ENCODE data around the gene ATXN1. TPM values are rescaled to one million over a fixed set of nuclear protein-coding genes. Genes with fewer than 3 reads are reported as not detected.

ATXN1 gene
- total and polyA plus RNA-seq, 2 donors from 2014 or later, result 4.2 to 58.2 TPM

GRCh38 chr6:16256781-16257180 lies 504.5 kb downstream of the ATXN1 start:
- no peak overlapping the region for H3K4me3 ChIP-seq (ENCODE audit: low read length in 3 of 3)
- no peak for DNase-seq
- no peak overlapping the region for H3K27ac ChIP-seq (ENCODE audit: low read depth in 2 of 2, low read length in 2 of 2)

GRCh38 chr6:16254535-16254934 lies 506.7 kb downstream of the ATXN1 start:
- no peaks in the 10 kb centered on the region for H3K9me3 ChIP-seq (ENCODE audit: control insufficient read depth in 2 of 3, insufficient read depth in 1 of 3, low read length in 3 of 3)
- H3K4me3 ChIP-seq (ENCODE audit: low read length in 3 of 3), result no peak overlapping the region
- no peaks in the 10 kb centered on the region for H3K36me3 ChIP-seq (ENCODE audit: control insufficient read depth in 2 of 3, insufficient read depth in 3 of 3, low read length in 3 of 3)
- intact Hi-C loops (cut with DNase I), result no loop called here
- no peaks in the 10 kb centered on the region for H3K27me3 ChIP-seq (ENCODE audit: control insufficient read depth, insufficient read depth, low read length)
- H3K9ac ChIP-seq (ENCODE audit: low read length in 3 of 3), result no peak overlapping the region
- peaks cover 0 to 3% (median 0%) of the 10 kb centered on the region in 3 donors for H3K4me1 ChIP-seq (ENCODE audit: control insufficient read depth in 2 of 3, insufficient read depth in 2 of 3, low read depth in 1 of 3, low read length in 3 of 3)
- DNase-seq (no peak), FAIRE-seq (no peak)
- no peak overlapping the region for H3K27ac ChIP-seq (ENCODE audit: low read depth in 2 of 2, low read length in 2 of 2)
- TF ChIP-seq CTCF (IDR thresholded peaks at IDR 0.05; ENCODE audit: borderline replicate concordance, extremely low read depth, insufficient read depth), result no peak

More at GRCh38 chr6:16256781-16257180, 504.5 kb downstream of the ATXN1 start:
- H3K9me3 ChIP-seq (ENCODE audit: control insufficient read depth in 2 of 3, insufficient read depth in 1 of 3, low read length in 3 of 3), result no peaks in the 10 kb centered on the region
- peaks cover 0 to 3% (median 0%) of the 10 kb centered on the region in 3 donors for H3K4me1 ChIP-seq (ENCODE audit: control insufficient read depth in 2 of 3, insufficient read depth in 2 of 3, low read depth in 1 of 3, low read length in 3 of 3)
- no peak for FAIRE-seq
- no peaks in the 10 kb centered on the region for H3K36me3 ChIP-seq (ENCODE audit: control insufficient read depth in 2 of 3, insufficient read depth in 3 of 3, low read length in 3 of 3)
- no peak overlapping the region for H3K9ac ChIP-seq (ENCODE audit: low read length in 3 of 3)
- H3K27me3 ChIP-seq (ENCODE audit: control insufficient read depth, insufficient read depth, low read length), result no peaks in the 10 kb centered on the region
- intact Hi-C loops (cut with DNase I), result no loop called here
- no peak for TF ChIP-seq CTCF (IDR thresholded peaks at IDR 0.05; ENCODE audit: borderline replicate concordance, extremely low read depth, insufficient read depth)

- no peak for DNase-seq
- no peak for TF ChIP-seq CTCF (IDR thresholded peaks at IDR 0.05; ENCODE audit: borderline replicate concordance, extremely low read depth, insufficient read depth)
- H3K9me3 ChIP-seq (ENCODE audit: control insufficient read depth in 2 of 3, insufficient read depth in 1 of 3, low read length in 3 of 3), result no peaks in the 10 kb centered on the region
- intact Hi-C loops (cut with DNase I), result no loop called here
- no peaks in the 10 kb centered on the region for H3K36me3 ChIP-seq (ENCODE audit: control insufficient read depth in 2 of 3, insufficient read depth in 3 of 3, low read length in 3 of 3)
- H3K4me1 ChIP-seq (ENCODE audit: control insufficient read depth in 2 of 3, insufficient read depth in 2 of 3, low read depth in 1 of 3, low read length in 3 of 3), result peaks cover 0 to 3% (median 0%) of the 10 kb centered on the region in 3 donors
- no peaks in the 10 kb centered on the region for H3K27me3 ChIP-seq (ENCODE audit: control insufficient read depth, insufficient read depth, low read length)
- no peak overlapping the region for H3K4me3 ChIP-seq (ENCODE audit: low read length in 3 of 3)
- H3K9ac ChIP-seq (ENCODE audit: low read length in 3 of 3), result no peak overlapping the region
- no peak overlapping the region for H3K27ac ChIP-seq (ENCODE audit: low read depth in 2 of 2, low read length in 2 of 2)
- no peak for FAIRE-seq
Observed at GRCh38 chr6:16253399-16254144, 507.7 kb downstream of the ATXN1 start.
